Renal cortical epithelial cell (primary cell): Measurements from ENCODE around the gene CNOT6L. TPM values are rescaled to one million over a fixed set of nuclear protein-coding genes. Genes with fewer than 3 reads are reported as not detected.
"Not testable (repeated sequence)": the region's sequence is repeated elsewhere in the genome, so short reads cannot be mapped to it uniquely, and the experiment has no call there.

ENCODE experiments used
- DNase-seq: peaks from one replicate; pipeline ENCODE4 v3.0.0-alpha.2; 2011; ENCODE audit warnings: low read depth
- total RNA-seq: library from RNA; depleted of rRNA; stranded (reverse); fragments of >200 nt; gene quantifications from 2 replicates; pipeline ENCODE4 v1.2.3, GENCODE V29; 2014

CNOT6L gene
- total RNA-seq, 1 donor from 2014 or later: 57.5 TPM

- DNase-seq: no peak
These were observed 36.9 kb downstream of the CNOT6L start for GRCh38 chr4:77782102-77782835.

GRCh38 chr4:77780762-77781161 is 38.4 kb downstream of the CNOT6L start:
- not testable (repeated sequence) for DNase-seq

- peak; percentile 32 for DNase-seq
These were observed 41.9 kb downstream of the CNOT6L start for GRCh38 chr4:77777135-77777807.

DNA sequence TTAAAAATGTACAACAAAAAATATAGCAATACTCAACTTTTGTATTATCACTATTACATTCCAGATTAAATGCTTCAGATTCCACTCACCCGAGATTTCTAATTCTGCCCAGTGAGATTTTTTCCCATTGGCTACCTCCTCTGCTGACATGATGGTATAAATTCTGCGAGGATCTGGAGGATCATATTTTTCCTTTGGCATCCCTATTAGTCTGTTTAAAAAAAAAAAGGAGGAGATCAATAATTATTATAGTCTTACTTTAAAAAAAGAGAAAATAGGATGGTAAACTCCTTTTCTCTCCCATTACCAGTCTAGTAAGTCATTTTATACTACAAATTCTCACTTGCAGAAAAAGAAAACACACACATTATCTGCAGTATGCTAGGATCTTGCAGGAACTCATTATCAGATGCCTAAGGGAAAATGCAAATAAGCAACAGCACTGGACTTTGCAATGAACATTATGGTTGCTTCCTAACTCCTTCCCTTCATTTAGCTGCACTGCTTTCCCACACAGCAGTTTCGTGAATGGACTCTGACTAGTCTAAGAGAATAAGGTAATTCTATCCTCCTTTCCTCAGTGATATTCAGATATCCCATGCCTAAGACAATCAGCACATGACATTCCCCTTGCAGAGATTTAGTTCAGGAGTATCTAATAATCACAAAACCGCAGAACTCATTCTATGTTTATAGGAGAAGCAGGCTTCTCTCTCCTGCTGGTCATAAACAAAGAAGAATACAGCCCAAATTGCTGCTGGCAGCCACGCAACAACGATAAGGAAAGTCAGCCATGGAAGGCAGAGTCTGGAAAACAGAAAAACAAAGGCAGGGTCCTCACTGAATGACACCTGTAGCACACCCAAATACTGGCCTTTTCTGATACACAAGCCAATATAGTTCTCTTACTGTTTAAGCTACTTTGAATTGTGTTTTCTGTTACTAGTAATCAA is 42.7 kb downstream of the CNOT6L start:
- peak; percentile 65 for DNase-seq

DNA sequence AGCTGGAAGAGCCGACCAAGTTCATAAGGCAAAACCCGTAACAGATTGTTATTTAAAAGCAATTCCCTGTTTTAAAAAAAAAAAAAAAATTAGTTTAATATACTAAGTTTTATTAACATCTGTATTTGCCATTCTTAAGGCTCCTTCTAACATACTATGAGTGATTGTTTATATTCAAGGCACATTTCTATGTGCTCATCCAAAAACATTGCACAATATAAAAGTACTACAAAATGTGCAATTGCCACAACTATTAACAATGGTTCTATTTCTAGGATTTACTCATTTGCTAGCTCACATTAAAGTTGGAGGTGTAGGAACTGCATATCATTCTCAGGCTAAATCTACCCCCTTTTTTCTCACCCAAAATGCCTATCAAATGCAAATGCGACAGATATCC is 46.1 kb downstream of the CNOT6L start:
- DNase-seq: peak; percentile 9

- DNase-seq: no peak
These were observed 47.6 kb downstream of the CNOT6L start for GRCh38 chr4:77771566-77771965.

GRCh38 chr4:77765720-77766119 is 53.4 kb downstream of the CNOT6L start:
- no peak for DNase-seq

- no peak for DNase-seq
These were observed 56.6 kb downstream of the CNOT6L start for GRCh38 chr4:77762531-77762930.

GRCh38 chr4:77761595-77761994 is 57.6 kb downstream of the CNOT6L start:
- no peak for DNase-seq

- DNase-seq: no peak
These were observed 60.4 kb downstream of the CNOT6L start for GRCh38 chr4:77758804-77759203.

GRCh38 chr4:77751764-77752163 is 67.4 kb downstream of the CNOT6L start:
- no peak for DNase-seq

DNA sequence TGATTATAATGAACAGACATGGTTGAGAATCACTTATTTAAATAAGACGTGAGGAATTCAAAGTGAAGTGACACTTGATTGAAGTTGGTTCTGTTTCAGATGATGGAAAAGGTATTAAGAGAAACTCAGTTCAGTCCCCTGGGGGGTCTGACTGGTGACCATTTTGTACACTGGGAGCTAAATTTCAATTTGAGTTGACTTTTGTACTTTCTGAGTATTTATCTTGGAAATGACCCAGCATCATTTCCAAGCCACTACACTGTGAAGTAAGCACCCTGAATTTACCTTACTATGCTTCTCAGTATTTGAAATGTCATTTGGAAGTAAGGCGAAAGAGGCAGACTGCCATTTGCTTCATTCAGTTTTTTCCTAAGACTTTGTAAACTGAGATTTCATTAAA is 73.4 kb downstream of the CNOT6L start:
- DNase-seq: peak; percentile 2

GRCh38 chr4:77742054-77742453 is 77.1 kb downstream of the CNOT6L start:
- DNase-seq: no peak

- DNase-seq: no peak
These were observed 78.7 kb downstream of the CNOT6L start for GRCh38 chr4:77740480-77740879.

DNA sequence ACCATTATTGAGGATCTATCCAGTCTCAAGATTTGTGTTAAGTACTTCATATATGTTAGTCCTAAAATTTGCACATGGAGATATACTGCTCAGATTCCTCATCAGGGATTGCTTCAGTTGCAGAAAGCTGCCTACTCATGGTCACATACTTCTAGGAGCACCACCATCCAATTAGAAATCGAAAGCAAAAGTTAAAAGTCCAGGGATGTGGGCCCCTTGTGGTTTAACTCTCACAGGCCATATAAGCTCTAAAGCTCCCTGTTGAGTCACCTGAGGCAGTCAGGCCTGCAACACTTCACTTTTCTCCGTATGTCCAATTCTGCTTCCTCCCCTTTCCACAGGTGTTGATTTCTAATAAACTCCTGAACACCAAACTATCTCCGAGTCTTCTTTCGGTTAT is 84.2 kb downstream of the CNOT6L start:
- peak; percentile 91 for DNase-seq

- DNase-seq: no peak
These were observed 87.5 kb downstream of the CNOT6L start for GRCh38 chr4:77731656-77732055.

DNA sequence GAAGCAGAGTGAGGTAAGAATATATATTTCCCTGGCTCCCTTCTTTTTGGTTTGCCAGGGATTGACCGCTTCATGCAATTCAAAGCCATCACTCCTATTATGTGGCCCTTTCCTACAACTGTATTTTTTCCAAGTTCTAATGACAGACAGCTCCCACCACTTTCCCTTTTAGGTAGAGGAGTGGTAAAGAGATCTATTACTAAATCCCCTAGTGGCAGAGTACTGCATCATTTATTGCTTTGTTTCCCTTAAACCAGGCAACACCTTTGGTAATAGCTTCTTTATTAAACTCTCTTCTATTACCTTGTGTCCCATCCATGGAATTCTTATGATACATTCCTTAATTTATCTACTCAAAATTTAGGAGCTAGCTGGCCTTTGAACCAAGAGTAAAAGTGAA is 90.7 kb downstream of the CNOT6L start:
- DNase-seq: no peak

- no peak for DNase-seq
These were observed 98.1 kb downstream of the CNOT6L start for GRCh38 chr4:77721073-77721472.

DNA sequence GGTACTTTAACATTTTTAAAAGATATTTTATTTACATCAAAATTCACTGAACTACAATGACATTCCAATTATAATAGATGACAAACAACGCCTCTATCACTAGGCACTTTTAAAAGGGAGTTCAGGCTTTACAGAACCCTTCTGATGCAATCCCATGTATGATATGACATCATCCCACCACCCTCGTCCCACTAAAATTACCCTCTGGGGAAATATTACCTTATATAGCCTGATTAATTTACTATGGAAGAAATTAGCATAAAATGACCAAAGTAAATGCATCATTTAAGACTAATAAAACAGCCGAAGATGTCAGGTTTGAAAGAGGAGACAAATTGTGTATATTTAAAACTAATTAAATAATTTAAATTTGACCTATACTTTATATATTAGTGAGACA is 100.7 kb downstream of the CNOT6L start:
- not testable (repeated sequence) for DNase-seq

DNA sequence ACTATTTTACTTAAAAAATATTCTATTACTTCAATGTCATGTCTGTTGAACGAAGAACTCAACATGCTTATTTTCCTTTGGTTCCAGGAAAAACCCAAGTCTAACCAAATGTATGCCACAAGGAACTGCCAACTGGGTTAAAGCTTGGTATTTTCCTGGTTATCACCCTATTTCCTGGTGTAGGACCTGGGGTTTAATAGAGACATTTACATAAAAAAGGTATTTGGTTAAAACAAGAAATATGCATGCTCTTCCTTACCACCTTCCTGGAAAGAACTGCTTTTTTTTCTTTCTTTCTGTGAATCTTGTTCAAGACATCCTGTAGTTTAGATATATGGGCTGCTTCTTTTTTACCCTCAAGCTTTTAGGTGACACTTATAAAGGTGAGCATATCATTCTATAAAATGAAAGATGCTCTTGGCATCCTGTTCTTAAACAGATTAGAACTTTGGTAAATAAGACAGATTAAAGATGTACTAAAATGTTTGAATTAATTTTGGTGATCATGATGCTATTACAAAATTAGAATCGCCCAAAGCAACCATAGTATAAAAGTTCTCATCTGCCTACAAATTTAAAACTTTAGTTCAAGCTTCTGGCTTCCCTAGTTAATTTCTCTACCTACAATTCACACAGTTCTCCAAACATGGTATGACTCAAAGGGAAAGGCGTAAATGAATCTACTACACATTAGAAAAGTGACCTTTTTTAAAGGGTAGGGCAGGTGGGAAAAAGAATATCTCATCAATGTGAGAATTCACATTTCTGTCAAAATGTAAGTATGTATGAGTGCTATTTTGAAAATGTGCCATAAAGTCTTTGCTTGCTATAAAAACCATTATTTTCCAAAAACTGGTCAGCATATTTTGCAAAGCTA is 103.5 kb downstream of the CNOT6L start:
- DNase-seq: no peak

DNA sequence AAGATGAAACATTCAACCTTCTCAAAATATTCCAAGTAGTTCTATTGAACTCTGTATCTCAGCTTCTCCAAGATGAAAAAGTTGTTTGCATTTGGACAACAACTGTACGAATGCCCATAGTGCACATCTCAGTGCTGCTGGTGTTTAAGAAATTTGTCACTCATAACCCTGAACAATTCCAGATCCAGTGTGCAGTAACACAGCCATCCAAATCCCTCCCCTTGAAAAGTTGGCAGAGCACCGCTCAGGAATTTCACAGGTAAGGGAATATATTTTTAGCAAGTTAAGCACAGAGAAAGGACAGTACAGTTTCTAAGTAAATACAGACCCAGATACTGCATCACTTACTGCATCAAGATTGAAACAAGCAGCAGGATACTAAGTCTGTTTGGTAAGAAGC is 104.7 kb downstream of the CNOT6L start:
- no peak for DNase-seq
